Right lobe of liver (tissue), 6 donors: ENCODE measurements around the gene TOR1AIP2. TPM values are rescaled to one million over a fixed set of nuclear protein-coding genes. Genes with fewer than 3 reads are reported as not detected.
"Not testable (repeated sequence)": the region's sequence is repeated elsewhere in the genome, so short reads cannot be mapped to it uniquely, and the experiment has no call there.

ENCODE experiments used
- ATAC-seq, 4 donors: fragments of 200-7000 bp; cut with Tn5 transposase; one replicate each; pipeline ENCODE4 v1.9.1; 2020; ENCODE audit warnings: mild to moderate bottlenecking in 4 of 4, moderate library complexity in 4 of 4
- DNase-seq, 3 donors: peaks; one replicate each; pipeline ENCODE4 v3.0.0-alpha.2; 2020
- H3K27ac ChIP-seq, 3 donors: fragments of 200-600 bp; one replicate each; pipeline ENCODE4 v1.8.0; 2022
- H3K27me3 ChIP-seq, 2 donors: fragments of 200-600 bp; one replicate each; pipeline ENCODE4 v1.8.0; 2022
- H3K36me3 ChIP-seq, 4 donors: fragments of 200-600 bp; sonication (generic) in 1 of 4; one replicate each; pipeline versions ENCODE4 v1.5.1 to v1.8.0; 2017 to 2022; ENCODE audit warnings: control low read depth in 1 of 4
- H3K4me1 ChIP-seq, 4 donors: fragments of 200-600 bp; sonication (generic) in 1 of 4; one replicate each; pipeline versions ENCODE4 v1.5.1 to v1.8.0; 2017 to 2022; ENCODE audit warnings: control low read depth in 1 of 4
- H3K4me3 ChIP-seq, 3 donors: fragments of 200-600 bp; one replicate each; pipeline ENCODE4 v1.8.0; 2022
- H3K9me3 ChIP-seq, 4 donors: fragments of 200-600 bp; sonication (generic) in 1 of 4; one replicate each; pipeline versions ENCODE4 v1.5.1 to v1.8.0; 2017 to 2022; ENCODE audit warnings: control low read depth in 1 of 4
- CTCF ChIP-seq, 4 donors: fragments of 200-600 bp in 3 of 4; fragments of 450-650 bp in 1 of 4; IDR thresholded peaks; one replicate each; pipeline versions ENCODE4 v1.5.1 to v1.8.0; 2016 to 2022; ENCODE audit warnings: antibody characterized with exemption in 4 of 4, mild to moderate bottlenecking in 2 of 4
- POLR2A ChIP-seq: fragments of 450-650 bp; IDR thresholded peaks from one replicate; pipeline ENCODE4 v1.6.1; 2017; ENCODE audit warnings: antibody characterized with exemption, mild to moderate bottlenecking
- WGBS: methylation state at CpG from one replicate; pipeline ENCODE4 v1.1.6; 2018; ENCODE audit warnings: low coverage, low lambda C conversion rate; ENCODE audit not compliant: insufficient coverage; ENCODE audit errors: missing lambda C conversion rate; 5-methylcytosine and 5-hydroxymethylcytosine counted together
- intact Hi-C, 2 donors: fragments of 100-400 bp; cut with DNase I; formaldehyde crosslinking; loops; one replicate each; pipeline versions ENCODE4 v1.11.2 to v1.14.1; 2022
- total RNA-seq, 6 experiments: library from RNA; depleted of rRNA in 2 of 6; stranded (reverse); fragments of >200 nt in 2 of 6; fragmentation: NEBNext Ultra II Directional in 3 of 6; extraction: Animal tissue kit (Norgen Biotek cat#: 25700) in 3 of 6; gene quantifications; one replicate each; pipeline versions ENCODE4 v1.1.0 to v1.2.4, GENCODE V29; 2016 to 2023
- donor health status: DM: no; HTN: yes; CAD: no.
- donor health status: DM: no; HTN: no; CAD: no.
- donor health status: DM: no; HTN: no; CAD: no.
- donor health status: DM: no; HTN: yes; CAD: no.
- donor health status: DM: no; HTN: yes; CAD: no.

The TOR1AIP2 gene
- total RNA-seq, 6 experiments from 2014 or later: 73.3 to 140 (median 90.4) TPM

- no peak for DNase-seq
- TF ChIP-seq POLR2A (no peak), CTCF (IDR thresholded peaks at IDR 0.05) (no peak)
- ATAC-seq: no peak
- H3K9me3 ChIP-seq: no peaks in the 10 kb centered on the region
- H3K4me1 ChIP-seq: no peaks in the 10 kb centered on the region
- no peak overlapping the region for H3K4me3 ChIP-seq
- 81% methylated on average over 13 of the region's 19 CpGs for WGBS
- no peak overlapping the region for H3K27ac ChIP-seq
- intact Hi-C loops: no loop called here
- no peaks in the 10 kb centered on the region for H3K27me3 ChIP-seq
- H3K36me3 ChIP-seq: no peaks in the 10 kb centered on the region
Observed at GRCh38 chr1:179805291-179806195, 72.1 kb downstream of the TOR1AIP2 start.

GRCh38 chr1:179804417-179804816 lies 73.2 kb downstream of the TOR1AIP2 start:
- DNase-seq, H3K27me3 ChIP-seq, intact Hi-C loops, H3K4me3 ChIP-seq, H3K27ac ChIP-seq, H3K36me3 ChIP-seq, H3K4me1 ChIP-seq, ATAC-seq, H3K9me3 ChIP-seq: not testable (repeated sequence)
- WGBS: 90% methylated on average over 1 of the region's 2 CpGs

GRCh38 chr1:179803918-179804317 lies 73.7 kb downstream of the TOR1AIP2 start:
- H3K27ac ChIP-seq: no peak overlapping the region
- H3K9me3 ChIP-seq: no peaks in the 10 kb centered on the region
- TF ChIP-seq CTCF (IDR thresholded peaks at IDR 0.05) (no peak), POLR2A (no peak)
- H3K4me3 ChIP-seq: no peak overlapping the region
- H3K4me1 ChIP-seq: no peaks in the 10 kb centered on the region
- WGBS: no CpG with 5 or more reads among the region's 1 CpG
- H3K36me3 ChIP-seq: no peaks in the 10 kb centered on the region
- intact Hi-C loops: no loop called here
- DNase-seq (no peak), ATAC-seq (no peak)
- H3K27me3 ChIP-seq: no peaks in the 10 kb centered on the region

- intact Hi-C loops: no loop called here
- H3K27ac ChIP-seq: no peak overlapping the region
- DNase-seq: no peak
- 56% methylated on average over 4 of the region's 6 CpGs for WGBS
- no peak for TF ChIP-seq POLR2A
- H3K36me3 ChIP-seq: no peaks in the 10 kb centered on the region
- H3K27me3 ChIP-seq: no peaks in the 10 kb centered on the region
- no peak for ATAC-seq
- no peak overlapping the region for H3K4me3 ChIP-seq
- H3K9me3 ChIP-seq: no peaks in the 10 kb centered on the region
- H3K4me1 ChIP-seq: no peaks in the 10 kb centered on the region
Observed at GRCh38 chr1:179803104-179803503, 74.5 kb downstream of the TOR1AIP2 start.

GRCh38 chr1:179800481-179800880 lies 77.1 kb downstream of the TOR1AIP2 start:
- no peak for ATAC-seq
- no peaks in the 10 kb centered on the region for H3K36me3 ChIP-seq
- TF ChIP-seq POLR2A: no peak
- no peak for TF ChIP-seq CTCF (IDR thresholded peaks at IDR 0.05)
- H3K27ac ChIP-seq: no peak overlapping the region
- H3K9me3 ChIP-seq: no peaks in the 10 kb centered on the region
- 100% methylated on average over 1 of the region's 4 CpGs for WGBS
- no peak for DNase-seq
- no peak overlapping the region for H3K4me3 ChIP-seq
- no peaks in the 10 kb centered on the region for H3K27me3 ChIP-seq
- intact Hi-C loops: no loop called here
- H3K4me1 ChIP-seq: no peaks in the 10 kb centered on the region
